Measurements from ENCODE around the gene RFXANK.

GRCh38 chr19:19181488-19181998 is 10.5 kb upstream of the RFXANK start:
- TF ChIP-seq POLR2A (IDR thresholded peaks at IDR 0.05) (no peak), CTCF (IDR thresholded peaks at IDR 0.05) (no peak)
